WTC11 (cell line): ENCODE measurements around the gene KHDC3L. TPM values are rescaled to one million over a fixed set of nuclear protein-coding genes. Genes with fewer than 3 reads are reported as not detected.

Source experiments
- ATAC-seq: fragments of 200-7000 bp; cut with Tn5 transposase; 2 replicates; pipeline ENCODE4 v1.10.0; 2021; ENCODE audit warnings: mild to moderate bottlenecking, moderate library complexity
- CTCF ChIA-PET: fragments of 300-600 bp; sonication (Branson Sonifier 250); formaldehyde crosslinking; loops from one replicate; lab custom pipeline; 2021; ENCODE audit warnings: antibody characterized with exemption; lab: Charles Lee
- POLR2A ChIA-PET: fragments of 350-600 bp; sonication (Branson Sonifier 250); formaldehyde crosslinking; loops from one replicate; lab custom pipeline; 2021; ENCODE audit warnings: antibody characterized with exemption; lab: Charles Lee
- DNase-seq: peaks from one replicate; pipeline ENCODE4 v3.0.0; 2021; ENCODE audit warnings: low spot score
- H3K27ac Mint-ChIP-seq: 2 replicates; pipeline ENCODE4 v1.8.0; 2021; ENCODE audit warnings: mixed read lengths
- H3K27me3 Mint-ChIP-seq: 2 replicates; pipeline ENCODE4 v1.8.0; 2021; ENCODE audit warnings: low read depth, mild to moderate bottlenecking, moderate library complexity, mixed read lengths
- H3K36me3 Mint-ChIP-seq: 2 replicates; pipeline ENCODE4 v1.8.0; 2021; ENCODE audit warnings: mixed read lengths
- H3K4me1 Mint-ChIP-seq: 2 replicates; pipeline ENCODE4 v1.8.0; 2022; ENCODE audit warnings: mixed read lengths
- H3K4me3 Mint-ChIP-seq: 2 replicates; pipeline ENCODE4 v1.8.0; 2021; ENCODE audit warnings: mild to moderate bottlenecking, moderate library complexity, mixed read lengths
- H3K9me3 Mint-ChIP-seq: 2 replicates; pipeline ENCODE4 v1.8.0; 2021; ENCODE audit warnings: mixed read lengths
- AFF4 ChIP-seq: sonication (generic); formaldehyde crosslinking; IDR thresholded peaks from 2 replicates; pipeline ENCODE4 v1.8.1; 2023; ENCODE audit warnings: mild to moderate bottlenecking, missing genetic modification reagents, borderline replicate concordance
- CDX4 ChIP-seq: fragments of 250-450 bp; sonication (Bioruptor Pico); IDR thresholded peaks from 2 replicates; pipeline ENCODE4 v1.9.0; 2021; ENCODE audit warnings: moderate library complexity, mild to moderate bottlenecking, inconsistent platforms, borderline replicate concordance
- CTCF ChIP-seq: fragments of 200-600 bp; IDR thresholded peaks from 2 replicates; pipeline ENCODE4 v1.8.0; 2022; ENCODE audit warnings: antibody characterized with exemption
- E2F1 ChIP-seq: sonication (generic); formaldehyde crosslinking; IDR thresholded peaks from 2 replicates; pipeline ENCODE4 v1.8.0; 2022; ENCODE audit warnings: mild to moderate bottlenecking, missing genetic modification reagents
- ETV6 ChIP-seq: sonication (generic); formaldehyde crosslinking; IDR thresholded peaks from 2 replicates; pipeline ENCODE4 v1.8.1; 2022; ENCODE audit warnings: mild to moderate bottlenecking, missing genetic modification reagents
- FOXJ3 ChIP-seq: sonication (generic); formaldehyde crosslinking; IDR thresholded peaks from 2 replicates; pipeline ENCODE4 v1.9.0; 2021; ENCODE audit warnings: missing genetic modification reagents, mild to moderate bottlenecking, borderline replicate concordance
- FOXP1 ChIP-seq: sonication (generic); formaldehyde crosslinking; IDR thresholded peaks from 2 replicates; pipeline ENCODE4 v1.8.0; 2022; ENCODE audit warnings: missing genetic modification reagents, mild to moderate bottlenecking, moderate library complexity, borderline replicate concordance
- FOXP4 ChIP-seq: sonication (generic); formaldehyde crosslinking; IDR thresholded peaks from 2 replicates; pipeline ENCODE4 v1.8.0; 2022; ENCODE audit warnings: mild to moderate bottlenecking, missing genetic modification reagents
- JAZF1 ChIP-seq: fragments of 250-450 bp; sonication (Bioruptor Pico); IDR thresholded peaks from 2 replicates; pipeline ENCODE4 v1.9.0; 2021; ENCODE audit warnings: moderate library complexity, mild to moderate bottlenecking, inconsistent platforms
- MAX ChIP-seq: sonication (generic); formaldehyde crosslinking; IDR thresholded peaks from 2 replicates; pipeline ENCODE4 v1.8.0; 2022; ENCODE audit warnings: mild to moderate bottlenecking, missing genetic modification reagents
- PRRX2 ChIP-seq: fragments of 250-450 bp; sonication (Bioruptor Pico); IDR thresholded peaks from 2 replicates; pipeline ENCODE4 v1.8.0; 2021; ENCODE audit warnings: mild to moderate bottlenecking
- RORB ChIP-seq: fragments of 250-450 bp; sonication (Bioruptor Pico); IDR thresholded peaks from 2 replicates; pipeline ENCODE4 v1.9.0; 2021; ENCODE audit warnings: mild to moderate bottlenecking
- SP1 ChIP-seq: sonication (generic); formaldehyde crosslinking; conservative IDR thresholded peaks from 2 replicates; pipeline ENCODE4 v1.8.1; 2022; ENCODE audit warnings: missing genetic modification reagents
- ZBTB43 ChIP-seq: sonication (generic); formaldehyde crosslinking; IDR thresholded peaks from 2 replicates; pipeline ENCODE4 v1.8.1; 2023; ENCODE audit warnings: mild to moderate bottlenecking, missing genetic modification reagents
- ZNF138 ChIP-seq: sonication (generic); formaldehyde crosslinking; conservative IDR thresholded peaks from 2 replicates; pipeline ENCODE4 v1.8.1; 2022; ENCODE audit warnings: mild to moderate bottlenecking, moderate library complexity, missing genetic modification reagents
- ZNF396 ChIP-seq: fragments of 250-450 bp; sonication (Bioruptor Pico); IDR thresholded peaks from 2 replicates; pipeline ENCODE4 v1.8.0; 2021; ENCODE audit warnings: mild to moderate bottlenecking, moderate library complexity, borderline replicate concordance
- total RNA-seq: library from RNA; stranded (reverse); gene quantifications from 3 replicates; pipeline ENCODE4 v1.2.3, GENCODE V29; 2021
- TF ChIP-seq, protein P1 (sequence below): sonication (generic); formaldehyde crosslinking; IDR thresholded peaks from 2 replicates; pipeline ENCODE4 v1.8.1; 2023; ENCODE audit warnings: mild to moderate bottlenecking, moderate library complexity, missing genetic modification reagents
- TF ChIP-seq, protein P2 (sequence below): sonication (generic); formaldehyde crosslinking; IDR thresholded peaks from 2 replicates; pipeline ENCODE4 v1.8.0; 2022; ENCODE audit warnings: missing genetic modification reagents

KHDC3L gene
- total RNA-seq, 1 experiment from 2014 or later, result not detected

- TF ChIP-seq FOXJ3 (CRISPR knock-in tag), result no peak
- TF ChIP-seq PRRX2, result no peak
- no peak for TF ChIP-seq CDX4
- no peak for TF ChIP-seq JAZF1 (CRISPR knock-in tag)
- no peak for TF ChIP-seq ZBTB43
- no peak for TF ChIP-seq ETV6 (CRISPR knock-in tag)
- TF ChIP-seq ZNF396 (CRISPR knock-in tag), result no peak
- TF ChIP-seq E2F1 (CRISPR knock-in tag), result no peak
- no peak for TF ChIP-seq RORB
Observed at GRCh38 chr6:73388433-73388799, 26.0 kb downstream of the KHDC3L start (continued).

DNA sequence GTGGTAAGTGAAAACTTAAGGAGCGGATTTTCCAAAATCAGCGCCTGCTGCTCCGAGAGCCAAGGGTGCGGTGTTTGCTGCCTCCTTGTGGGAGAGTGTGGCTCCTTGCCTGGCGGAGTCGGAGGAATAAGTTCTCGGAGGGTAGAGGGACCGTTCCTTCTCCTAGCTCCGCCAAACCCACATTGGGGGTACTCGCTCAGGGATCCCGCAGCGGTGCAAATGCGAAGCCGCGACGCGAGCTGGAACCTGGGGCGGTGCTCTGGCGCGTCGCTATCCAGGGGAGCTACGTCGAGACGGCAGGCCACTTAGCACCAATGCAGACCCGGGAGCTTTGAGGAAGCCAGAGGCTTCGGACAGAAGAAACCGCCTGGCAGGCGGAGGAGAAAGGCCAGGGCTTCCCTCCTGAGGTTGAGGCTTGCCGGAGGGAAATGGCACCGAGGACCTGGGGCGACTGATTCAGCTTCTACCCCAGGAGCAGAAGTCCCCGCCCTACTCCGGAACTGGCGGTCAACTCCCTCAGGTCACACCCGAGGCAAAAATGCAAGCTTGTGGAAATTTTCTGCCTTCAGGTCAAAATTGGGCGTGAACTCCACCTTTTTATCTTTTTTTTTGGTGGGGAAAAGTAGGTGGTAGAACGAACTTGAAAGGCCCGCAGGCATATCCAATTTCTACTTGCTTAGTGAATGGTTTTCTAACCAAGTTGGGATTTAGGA, 26.5 kb downstream of the KHDC3L start:
- DNase-seq, result peak; percentile 84
- H3K36me3 Mint-ChIP-seq, result no peaks in the 10 kb centered on the region
- H3K4me3 Mint-ChIP-seq, result peak overlapping the region; percentile 72
- POLR2A ChIA-PET, result interaction anchor here (0.6 to 1.3 kb wide), 10 partner anchors 12 to 264 kb away, joined by 3 to 9 read pairs (median 3); partner anchors contain the start of gene KHDC1
- ATAC-seq, result peak; percentile 96
- H3K27ac Mint-ChIP-seq, result peak overlapping the region; percentile 60
- H3K9me3 Mint-ChIP-seq, result no peaks in the 10 kb centered on the region
- H3K4me1 Mint-ChIP-seq, result peaks cover 29% of the 10 kb centered on the region
- H3K27me3 Mint-ChIP-seq, result peaks cover 12% of the 10 kb centered on the region
- CTCF ChIA-PET, result interaction anchor here (0.6 to 3.3 kb wide), 38 partner anchors 9 to 772 kb away, joined by 3 to 67 read pairs (median 5); partner anchors contain the start of genes CGAS, MTO1, OOEP and SLC17A5
- peak; percentile 29; the same call in 1 of the 2 replicates for TF ChIP-seq CTCF
- TF ChIP-seq, protein P1, sequence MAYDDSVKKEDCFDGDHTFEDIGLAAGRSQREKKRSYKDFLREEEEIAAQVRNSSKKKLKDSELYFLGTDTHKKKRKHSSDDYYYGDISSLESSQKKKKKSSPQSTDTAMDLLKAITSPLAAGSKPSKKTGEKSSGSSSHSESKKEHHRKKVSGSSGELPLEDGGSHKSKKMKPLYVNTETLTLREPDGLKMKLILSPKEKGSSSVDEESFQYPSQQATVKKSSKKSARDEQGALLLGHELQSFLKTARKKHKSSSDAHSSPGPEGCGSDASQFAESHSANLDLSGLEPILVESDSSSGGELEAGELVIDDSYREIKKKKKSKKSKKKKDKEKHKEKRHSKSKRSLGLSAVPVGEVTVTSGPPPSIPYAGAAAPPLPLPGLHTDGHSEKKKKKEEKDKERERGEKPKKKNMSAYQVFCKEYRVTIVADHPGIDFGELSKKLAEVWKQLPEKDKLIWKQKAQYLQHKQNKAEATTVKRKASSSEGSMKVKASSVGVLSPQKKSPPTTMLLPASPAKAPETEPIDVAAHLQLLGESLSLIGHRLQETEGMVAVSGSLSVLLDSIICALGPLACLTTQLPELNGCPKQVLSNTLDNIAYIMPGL (CRISPR knock-in tag), result 0 out of 2 replicates have a peak, but pooled peaks have one; percentile 43
- TF ChIP-seq SP1, result peak; percentile 63; the same call in 1 of the 2 replicates
- peak; percentile 75; the same call in 1 of the 2 replicates for TF ChIP-seq FOXP1
- no peak for TF ChIP-seq AFF4 (CRISPR knock-in tag)
- TF ChIP-seq, protein P2, sequence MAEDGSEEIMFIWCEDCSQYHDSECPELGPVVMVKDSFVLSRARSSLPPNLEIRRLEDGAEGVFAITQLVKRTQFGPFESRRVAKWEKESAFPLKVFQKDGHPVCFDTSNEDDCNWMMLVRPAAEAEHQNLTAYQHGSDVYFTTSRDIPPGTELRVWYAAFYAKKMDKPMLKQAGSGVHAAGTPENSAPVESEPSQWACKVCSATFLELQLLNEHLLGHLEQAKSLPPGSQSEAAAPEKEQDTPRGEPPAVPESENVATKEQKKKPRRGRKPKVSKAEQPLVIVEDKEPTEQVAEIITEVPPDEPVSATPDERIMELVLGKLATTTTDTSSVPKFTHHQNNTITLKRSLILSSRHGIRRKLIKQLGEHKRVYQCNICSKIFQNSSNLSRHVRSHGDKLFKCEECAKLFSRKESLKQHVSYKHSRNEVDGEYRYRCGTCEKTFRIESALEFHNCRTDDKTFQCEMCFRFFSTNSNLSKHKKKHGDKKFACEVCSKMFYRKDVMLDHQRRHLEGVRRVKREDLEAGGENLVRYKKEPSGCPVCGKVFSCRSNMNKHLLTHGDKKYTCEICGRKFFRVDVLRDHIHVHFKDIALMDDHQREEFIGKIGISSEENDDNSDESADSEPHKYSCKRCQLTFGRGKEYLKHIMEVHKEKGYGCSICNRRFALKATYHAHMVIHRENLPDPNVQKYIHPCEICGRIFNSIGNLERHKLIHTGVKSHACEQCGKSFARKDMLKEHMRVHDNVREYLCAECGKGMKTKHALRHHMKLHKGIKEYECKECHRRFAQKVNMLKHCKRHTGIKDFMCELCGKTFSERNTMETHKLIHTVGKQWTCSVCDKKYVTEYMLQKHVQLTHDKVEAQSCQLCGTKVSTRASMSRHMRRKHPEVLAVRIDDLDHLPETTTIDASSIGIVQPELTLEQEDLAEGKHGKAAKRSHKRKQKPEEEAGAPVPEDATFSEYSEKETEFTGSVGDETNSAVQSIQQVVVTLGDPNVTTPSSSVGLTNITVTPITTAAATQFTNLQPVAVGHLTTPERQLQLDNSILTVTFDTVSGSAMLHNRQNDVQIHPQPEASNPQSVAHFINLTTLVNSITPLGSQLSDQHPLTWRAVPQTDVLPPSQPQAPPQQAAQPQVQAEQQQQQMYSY, result peak; percentile 62
- peak; percentile 61 for TF ChIP-seq MAX (CRISPR knock-in tag)
- no peak for TF ChIP-seq ZNF138 (CRISPR knock-in tag)
- peak; percentile 23; the same call in 1 of the 2 replicates for TF ChIP-seq FOXP4 (CRISPR knock-in tag)
- no peak; the same call in 1 of the 2 replicates for TF ChIP-seq ETV6 (CRISPR knock-in tag)
